GM10847 (cell line): ENCODE measurements around the gene ARHGAP26.

Source experiments
- POLR2A ChIP-seq: IDR thresholded peaks from 2 replicates; pipeline ENCODE4 v1.6.1; 2011; ENCODE audit not compliant: insufficient read length; ENCODE audit errors: extremely low read depth

Gene ARHGAP26

DNA sequence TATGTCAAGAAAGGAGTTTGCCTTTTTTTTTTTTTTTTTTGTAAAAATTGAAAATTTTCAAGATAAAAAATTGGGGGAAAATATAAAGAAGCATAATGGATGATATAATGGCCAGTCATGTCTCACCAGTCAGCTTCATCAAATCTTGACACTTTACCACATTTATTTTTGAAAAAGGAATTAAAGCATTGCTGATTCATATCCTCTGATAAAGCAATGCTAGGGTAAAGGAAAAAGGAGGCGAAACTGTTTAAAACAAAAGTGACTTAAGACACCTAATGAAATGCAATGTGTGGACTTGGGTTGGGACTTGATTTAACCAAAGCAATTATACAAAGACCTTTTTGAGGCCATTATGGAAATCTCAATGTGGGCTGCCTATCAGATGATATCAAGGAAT is 208.5 kb downstream of the ARHGAP26 start:
- TF ChIP-seq POLR2A = no peak

DNA sequence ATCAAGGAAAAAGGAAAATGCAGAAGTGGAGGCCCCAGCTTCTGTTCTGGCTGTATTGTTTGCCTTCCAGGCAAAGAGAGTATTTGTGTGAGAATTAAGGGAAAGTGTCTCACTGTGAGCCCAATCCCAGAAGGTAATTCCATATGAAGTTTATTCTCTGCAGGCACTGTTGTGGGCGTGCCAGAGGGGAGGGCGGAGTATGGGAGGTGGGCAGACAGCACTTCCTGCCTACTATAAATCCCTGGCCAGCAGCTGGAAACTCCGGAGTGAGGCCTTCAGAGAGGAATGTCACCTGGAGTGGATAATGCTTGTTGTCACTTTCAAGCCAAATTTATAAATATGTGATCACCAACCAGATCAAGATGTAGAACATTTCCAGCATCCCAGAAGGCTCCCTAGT is 209.5 kb downstream of the ARHGAP26 start:
- TF ChIP-seq POLR2A = no peak

DNA sequence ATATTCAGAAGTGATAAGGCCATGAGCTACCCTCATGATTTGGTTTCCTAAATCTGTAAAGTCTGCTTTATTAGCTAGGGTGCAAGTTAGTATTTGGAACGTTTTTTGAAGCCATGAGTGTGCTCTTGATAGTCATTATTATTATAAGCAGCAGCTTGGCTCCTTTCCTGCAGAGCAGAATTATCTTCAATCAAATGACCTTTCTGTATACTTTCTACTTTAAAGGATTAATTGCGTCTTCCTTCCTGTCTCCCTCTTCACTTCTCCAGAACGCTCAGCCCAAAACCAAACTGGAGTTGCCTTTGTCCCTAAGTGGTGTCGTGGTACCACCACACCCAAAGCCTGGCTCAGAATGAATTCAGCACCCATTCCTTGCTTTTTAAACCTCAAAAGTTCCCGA is 211.3 kb downstream of the ARHGAP26 start:
- no peak for TF ChIP-seq POLR2A

DNA sequence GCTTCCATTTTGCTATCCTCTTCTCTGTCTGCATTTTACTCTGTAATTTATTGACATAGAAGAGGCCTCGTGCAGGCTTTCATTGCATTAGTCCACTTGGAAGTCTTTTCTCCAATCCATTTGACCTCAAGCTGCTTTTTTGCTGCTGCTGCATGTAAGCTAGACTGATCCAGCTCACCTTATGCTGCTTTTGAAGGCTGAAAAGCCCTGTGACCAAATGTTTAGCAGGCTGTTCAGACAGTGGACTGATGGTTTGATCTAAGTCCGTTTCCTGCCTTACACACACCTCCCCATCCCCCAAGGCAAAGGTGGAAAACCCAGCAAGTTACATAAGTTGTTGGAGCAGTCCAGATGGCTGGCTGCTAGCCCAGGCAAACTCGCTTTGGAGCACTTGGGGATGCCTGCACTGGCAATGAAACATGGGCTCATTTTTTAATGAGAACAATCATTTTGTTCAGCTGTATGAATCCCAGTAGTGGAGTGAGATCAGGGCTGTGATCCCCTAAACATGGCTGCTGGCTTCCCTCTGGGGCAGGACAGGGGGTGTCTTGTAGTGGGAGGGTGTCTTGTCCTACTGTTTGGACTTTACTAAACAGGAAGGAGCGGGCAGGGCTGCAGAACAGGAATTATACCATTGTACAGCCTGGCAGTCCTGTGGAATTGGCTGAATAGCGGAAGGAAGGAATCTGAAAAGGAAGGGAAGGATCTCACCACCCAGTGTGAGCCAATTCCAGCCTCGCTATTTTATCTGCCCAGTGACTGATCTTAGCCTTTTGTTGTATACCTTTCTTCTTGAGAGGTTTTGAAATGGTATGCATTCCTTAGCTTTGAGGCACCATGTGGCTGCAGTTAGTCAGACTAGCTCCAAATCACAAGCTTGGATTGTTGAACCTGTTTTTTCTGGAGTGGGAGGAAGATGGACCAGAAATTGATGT is 212.0 kb downstream of the ARHGAP26 start:
- no peak for TF ChIP-seq POLR2A

DNA sequence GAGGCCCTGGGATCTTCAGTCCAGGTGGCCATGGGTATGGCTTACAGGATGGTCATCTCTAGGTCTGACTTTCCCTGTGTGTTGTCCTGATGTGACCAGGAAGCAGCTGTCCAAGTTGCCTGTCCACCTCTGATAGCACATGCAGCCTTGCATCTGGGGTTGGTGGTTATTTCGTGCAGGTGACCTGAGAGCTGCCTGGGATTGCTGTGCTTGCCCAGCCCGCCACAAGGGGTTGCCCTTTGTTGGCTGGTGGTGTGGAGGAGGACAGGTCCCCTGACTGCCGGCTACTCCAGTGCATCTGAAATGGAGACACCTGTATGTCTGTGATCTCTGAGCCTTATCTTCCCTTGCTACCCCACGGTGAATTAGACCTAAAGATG is 212.6 kb downstream of the ARHGAP26 start:
- no peak for TF ChIP-seq POLR2A

DNA sequence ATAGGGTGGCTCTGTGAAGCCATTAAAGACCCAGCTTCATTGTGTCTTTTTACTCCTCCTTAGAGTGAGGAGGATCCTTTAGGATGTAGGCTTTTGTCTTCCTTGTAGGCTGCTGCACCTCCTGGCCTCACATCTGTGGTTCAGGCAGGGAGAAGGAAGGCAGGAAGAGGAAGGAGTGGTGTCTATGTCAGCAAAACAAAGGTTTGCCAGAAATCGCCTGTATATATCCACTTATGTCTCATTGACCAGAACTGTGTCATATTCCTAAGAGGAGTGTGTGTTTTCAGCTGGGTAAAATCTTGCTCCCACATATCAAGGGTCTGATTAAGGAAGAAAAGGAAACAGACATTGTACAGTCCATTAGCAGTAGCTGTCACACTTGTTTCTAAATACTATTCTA is 213.8 kb downstream of the ARHGAP26 start:
- no peak for TF ChIP-seq POLR2A

DNA sequence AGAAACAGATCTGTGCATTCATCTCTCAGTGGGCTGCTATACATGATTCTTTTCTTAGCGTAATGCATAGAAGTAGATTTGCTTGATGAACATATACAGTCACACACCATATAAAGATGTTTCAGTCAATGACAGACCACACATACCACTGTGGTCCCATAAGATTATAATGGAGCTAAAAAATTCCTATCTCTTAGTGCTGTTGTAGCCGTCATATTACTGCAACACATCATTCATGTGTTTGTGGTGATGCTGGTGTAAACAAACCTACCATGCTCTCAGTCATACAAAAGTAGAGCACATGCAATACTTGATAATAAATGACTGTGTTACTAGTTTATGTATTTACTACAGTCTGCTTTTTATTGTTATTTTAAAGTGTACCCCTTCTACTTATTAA is 214.3 kb downstream of the ARHGAP26 start:
- TF ChIP-seq POLR2A = no peak

DNA sequence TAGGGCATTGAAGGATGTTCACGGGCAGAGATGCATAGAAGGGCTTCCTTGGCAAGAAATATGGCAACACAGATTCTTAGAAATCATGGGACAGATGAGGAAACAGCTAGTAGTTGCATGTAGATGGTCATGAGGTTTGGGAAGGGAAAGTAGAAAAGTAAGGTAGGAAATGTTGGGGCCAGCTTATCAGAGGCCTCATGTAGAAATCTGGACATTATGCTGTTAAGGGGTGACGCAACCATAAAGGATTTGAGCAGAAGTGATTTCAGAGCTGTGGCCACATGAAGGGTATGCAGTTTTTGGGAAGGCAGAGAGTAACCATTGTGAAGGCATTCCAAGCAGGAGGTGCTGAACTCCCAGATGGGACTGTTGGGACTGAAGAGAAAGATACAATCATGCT is 224.0 kb downstream of the ARHGAP26 start:
- no peak for TF ChIP-seq POLR2A

DNA sequence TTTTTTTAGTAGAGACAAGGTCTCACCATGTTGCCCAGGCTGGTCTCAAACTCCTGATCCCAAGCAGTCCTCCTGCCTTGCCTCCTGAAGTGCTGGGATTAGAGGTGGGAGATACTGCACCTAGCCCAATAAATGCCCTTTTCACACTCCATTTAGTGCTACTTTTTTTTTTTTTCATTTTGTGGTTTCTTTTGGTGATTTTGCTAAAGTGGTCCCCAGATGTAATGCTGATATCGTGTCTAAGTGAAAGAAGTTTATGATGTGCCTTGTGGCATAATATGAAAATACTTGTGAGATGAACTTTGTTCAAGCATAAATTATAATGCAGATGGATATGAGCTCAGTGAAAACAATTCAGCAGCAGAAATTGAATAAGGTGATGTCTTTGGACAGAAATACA is 227.4 kb downstream of the ARHGAP26 start:
- TF ChIP-seq POLR2A = no peak

DNA sequence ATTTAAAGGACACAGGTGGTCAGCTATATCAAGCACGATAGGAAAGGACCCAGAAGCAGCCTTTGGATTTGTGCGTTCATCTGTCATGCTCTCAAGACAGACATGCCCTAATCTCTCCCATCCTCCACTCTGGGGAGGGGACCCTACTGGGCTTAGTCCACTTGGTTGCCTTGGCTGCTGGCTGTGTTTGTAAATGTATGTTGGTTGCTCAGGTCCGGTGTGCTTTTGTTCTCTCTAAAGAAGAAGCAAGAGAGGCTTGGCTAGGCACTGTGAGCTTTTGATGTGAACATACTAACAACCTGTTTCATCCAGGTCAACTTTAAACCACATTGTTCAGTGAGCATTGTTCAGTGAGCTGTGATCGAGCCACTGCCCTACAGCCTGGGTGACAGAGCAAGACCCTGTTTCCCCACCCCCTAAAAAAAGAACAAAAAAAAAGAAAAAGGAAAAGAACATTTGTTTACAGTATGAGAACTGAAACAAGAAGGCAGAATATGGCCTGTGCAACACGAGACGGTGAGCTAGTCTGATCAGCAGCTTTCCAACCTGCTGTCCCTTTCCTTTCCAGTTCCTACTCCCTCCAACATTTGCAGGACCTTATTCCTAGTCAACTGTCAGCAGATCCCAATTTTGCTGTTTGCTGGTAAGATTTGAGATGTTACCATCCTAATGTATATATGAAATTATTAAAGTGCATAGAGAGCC is 228.3 kb downstream of the ARHGAP26 start:
- no peak for TF ChIP-seq POLR2A

DNA sequence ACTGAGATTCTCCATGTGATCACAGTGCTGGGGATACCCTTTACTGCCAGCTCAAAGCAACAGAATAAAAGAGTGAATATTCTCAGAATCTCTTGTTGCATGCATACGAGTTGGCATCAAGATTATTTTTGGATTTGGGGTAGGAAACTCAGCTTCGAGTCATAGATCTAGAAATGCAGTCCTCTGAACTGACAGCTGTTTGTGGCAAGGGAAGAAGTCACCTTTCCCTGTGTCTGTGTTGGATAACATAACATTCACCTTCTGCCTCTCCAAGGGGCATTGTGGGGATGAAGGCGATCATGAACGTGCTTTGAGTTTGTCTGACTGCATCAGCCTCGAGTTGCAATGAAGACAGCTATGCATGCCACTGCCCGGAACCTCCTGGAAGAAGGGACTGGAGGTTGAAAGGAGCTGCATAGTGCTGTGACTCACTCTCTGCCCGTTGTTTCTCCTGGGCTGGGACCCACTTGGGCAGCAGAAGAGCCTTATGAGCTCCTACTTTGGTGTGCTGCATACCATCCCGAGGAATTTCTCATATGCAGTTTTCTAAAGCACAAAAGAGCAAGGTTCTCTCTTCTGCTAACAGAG is 231.7 kb downstream of the ARHGAP26 start:
- TF ChIP-seq POLR2A = no peak

DNA sequence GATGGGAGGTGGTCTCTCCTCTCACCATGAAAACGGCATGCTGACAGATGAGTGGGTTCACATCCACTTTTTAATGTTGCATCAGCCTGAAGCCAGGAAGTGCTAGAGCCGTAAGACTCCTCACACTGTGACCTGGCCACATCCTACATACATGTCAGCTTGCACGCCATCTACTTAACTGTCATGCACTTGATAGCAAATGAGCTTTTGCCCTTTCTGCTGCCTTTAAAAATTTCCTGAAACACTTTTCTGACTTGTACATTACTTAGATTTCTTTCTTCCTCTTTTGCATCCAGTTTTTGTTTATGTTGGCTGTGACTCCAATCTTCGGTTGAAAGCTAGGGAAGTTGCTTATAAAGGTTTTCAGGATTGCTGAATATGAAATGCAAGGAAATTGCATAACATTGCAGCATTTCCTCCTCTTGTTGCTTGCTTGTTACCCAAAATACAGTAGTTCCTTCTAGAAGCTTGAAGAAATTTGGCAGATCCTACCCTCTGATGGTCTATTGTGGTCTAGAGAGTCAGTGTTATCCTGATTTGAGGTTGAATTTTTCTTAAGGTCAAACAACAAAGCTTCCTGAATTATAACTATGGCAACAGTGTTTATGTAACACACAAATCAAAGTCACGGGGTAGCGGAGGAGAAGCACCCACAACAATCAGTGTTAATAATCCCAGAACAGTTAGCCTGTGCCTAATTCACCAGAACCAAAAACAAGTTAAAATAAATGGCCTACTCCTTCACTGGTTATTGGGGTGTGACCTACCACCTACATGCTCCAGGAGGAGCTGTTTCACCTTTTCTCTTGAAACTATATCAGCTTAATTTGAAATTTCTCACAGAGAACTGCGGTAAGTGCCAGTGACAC is 232.5 kb downstream of the ARHGAP26 start:
- TF ChIP-seq POLR2A = no peak

DNA sequence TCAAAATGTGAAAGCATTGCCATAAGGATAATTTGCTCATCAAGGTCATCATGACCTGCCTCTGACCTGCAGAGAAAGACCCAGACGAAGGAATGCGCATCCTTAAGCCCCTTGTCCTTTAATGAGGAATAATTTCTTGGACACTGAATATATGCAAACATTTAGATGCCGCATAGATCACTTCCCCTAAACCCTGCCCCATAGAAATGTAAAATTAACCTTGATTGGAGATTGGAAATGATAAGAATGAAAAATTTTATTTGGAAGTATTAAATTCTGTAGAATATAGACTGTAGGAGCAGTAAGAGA is 233.1 kb downstream of the ARHGAP26 start:
- no peak for TF ChIP-seq POLR2A

DNA sequence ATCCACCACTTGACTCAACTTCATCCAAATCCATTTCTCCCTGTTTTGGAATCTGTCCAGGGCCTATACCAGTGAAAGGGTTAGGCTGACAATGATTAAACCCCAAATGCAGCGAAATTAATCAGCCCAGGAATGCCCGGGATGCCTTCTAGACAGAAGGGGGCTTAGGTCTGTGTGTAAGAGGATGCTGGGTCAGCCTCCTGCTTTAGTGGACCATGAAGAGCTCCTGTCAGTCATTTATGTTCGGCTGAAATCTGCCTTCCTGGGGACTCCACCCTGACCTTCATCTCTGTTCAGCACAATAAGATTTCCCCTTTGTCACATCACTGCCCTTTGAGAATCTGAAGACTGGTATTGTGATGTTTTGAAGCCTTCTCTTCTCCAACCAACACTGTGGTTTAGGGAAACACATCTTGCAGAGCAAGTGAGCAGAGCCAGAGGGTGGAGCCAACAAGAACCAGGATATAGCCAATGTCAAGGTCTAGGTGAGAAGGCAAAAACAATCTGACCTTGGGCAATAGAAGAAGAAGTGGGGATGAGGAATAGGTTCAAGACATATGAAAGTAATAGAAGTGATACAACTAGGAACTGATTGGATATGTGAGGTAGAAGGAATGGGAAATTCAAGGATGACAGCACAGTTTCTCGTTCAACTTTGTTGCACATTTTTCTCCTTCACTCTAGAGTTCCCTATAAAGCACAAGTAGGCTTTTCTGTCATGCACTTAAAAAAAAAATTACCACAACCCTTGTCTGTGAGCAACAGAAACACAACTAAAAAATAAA is 234.4 kb downstream of the ARHGAP26 start:
- TF ChIP-seq POLR2A = no peak

DNA sequence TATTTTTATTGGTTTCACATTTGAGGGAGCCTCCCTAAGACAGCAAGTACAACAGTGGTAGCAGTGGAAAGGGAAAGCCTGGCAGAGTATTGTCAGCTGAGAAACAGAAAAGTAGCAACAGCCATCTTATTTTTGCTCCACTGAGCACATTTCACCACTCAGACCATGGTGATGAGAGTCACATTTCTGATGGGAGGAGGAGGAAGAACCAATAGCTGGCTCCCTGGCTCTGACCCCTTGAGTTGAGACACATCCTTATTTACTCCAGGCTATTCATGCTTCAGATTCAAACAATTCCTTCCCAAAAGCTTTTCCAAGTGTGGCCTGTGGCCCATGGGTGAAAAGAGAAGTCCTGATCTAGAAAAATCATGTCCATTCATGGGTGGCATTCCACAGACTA is 236.3 kb downstream of the ARHGAP26 start:
- TF ChIP-seq POLR2A = no peak
